Trophoblast cell (in vitro differentiated cells and primary cell): ENCODE data around the gene IWS1.
A peak's percentile ranks its signal among the peaks of the same experiment; 100 is the strongest.

ENCODE experiments used
- DNase-seq, 2 donors: peaks; one replicate each; pipeline ENCODE4 v3.0.0-alpha.2; 2016
- H2AFZ ChIP-seq: 2 replicates; pipeline ENCODE4 v1.6.1; 2013; ENCODE audit warnings: low read length, moderate library complexity, mild to moderate bottlenecking; ENCODE audit not compliant: insufficient read depth, poor library complexity
- H2AK5ac ChIP-seq: 2 replicates; pipeline ENCODE4 v1.6.1; 2013; ENCODE audit warnings: mild to moderate bottlenecking, low read length
- H2BK120ac ChIP-seq: 2 replicates; pipeline ENCODE4 v1.6.1; 2013; ENCODE audit warnings: low read length, mild to moderate bottlenecking, moderate library complexity; ENCODE audit not compliant: insufficient read depth, poor library complexity
- H2BK12ac ChIP-seq: 2 replicates; pipeline ENCODE4 v1.6.1; 2013; ENCODE audit warnings: mild to moderate bottlenecking, low read length, moderate library complexity
- H2BK5ac ChIP-seq: 2 replicates; pipeline ENCODE4 v1.6.1; 2013; ENCODE audit warnings: low read length, low read depth, moderate library complexity, mild to moderate bottlenecking; ENCODE audit not compliant: poor library complexity
- H3K14ac ChIP-seq: 2 replicates; pipeline ENCODE4 v1.6.1; 2013; ENCODE audit warnings: mild to moderate bottlenecking, low read length
- H3K18ac ChIP-seq: 2 replicates; pipeline ENCODE4 v1.6.1; 2013; ENCODE audit warnings: mild to moderate bottlenecking, low read length
- H3K23ac ChIP-seq: 2 replicates; pipeline ENCODE4 v1.6.1; 2013; ENCODE audit warnings: low read length
- H3K27ac ChIP-seq: 2 replicates; pipeline ENCODE4 v1.5.1; 2013; ENCODE audit warnings: low read depth, mild to moderate bottlenecking, inconsistent platforms, low read length, moderate library complexity
- H3K27me3 ChIP-seq: 2 replicates; pipeline ENCODE4 v1.6.1; 2013; ENCODE audit warnings: inconsistent platforms, mild to moderate bottlenecking, low read length, moderate library complexity; ENCODE audit not compliant: insufficient read depth
- H3K36me3 ChIP-seq, 2 experiments: 1 replicate in 1 of 2; 2 replicates in 1 of 2; pipeline ENCODE4 v1.6.1; 2013; ENCODE audit warnings: low read length in 2 of 2, mild to moderate bottlenecking in 2 of 2, moderate library complexity in 1 of 2; ENCODE audit not compliant: insufficient read depth in 2 of 2, control insufficient read depth in 1 of 2
- H3K4ac ChIP-seq: 2 replicates; pipeline ENCODE4 v1.6.1; 2013; ENCODE audit warnings: low read depth, mild to moderate bottlenecking, low read length, moderate library complexity
- H3K4me1 ChIP-seq, 2 experiments: 1 replicate in 1 of 2; 2 replicates in 1 of 2; pipeline ENCODE4 v1.6.1; 2013; ENCODE audit warnings: low read length in 2 of 2, mild to moderate bottlenecking in 2 of 2, moderate library complexity in 1 of 2; ENCODE audit not compliant: insufficient read depth in 2 of 2, control insufficient read depth in 1 of 2
- H3K4me2 ChIP-seq: 2 replicates; pipeline ENCODE4 v1.6.1; 2013; ENCODE audit warnings: inconsistent platforms, mild to moderate bottlenecking, low read length, moderate library complexity
- H3K4me3 ChIP-seq: 2 replicates; pipeline ENCODE4 v1.5.1; 2013; ENCODE audit warnings: mild to moderate bottlenecking, low read depth, low read length, inconsistent platforms
- H3K79me1 ChIP-seq: one replicate; pipeline ENCODE4 v1.6.1; 2013; ENCODE audit warnings: low read length
- H3K79me2 ChIP-seq: 2 replicates; pipeline ENCODE4 v1.6.1; 2013; ENCODE audit warnings: low read length, mild to moderate bottlenecking; ENCODE audit not compliant: control insufficient read depth, insufficient read depth, poor library complexity
- H3K9ac ChIP-seq: 2 replicates; pipeline ENCODE4 v1.6.1; 2013; ENCODE audit warnings: mild to moderate bottlenecking, low read length
- H3K9me3 ChIP-seq: 2 replicates; pipeline ENCODE4 v1.6.1; 2013; ENCODE audit warnings: low read depth, mild to moderate bottlenecking, control low read depth, inconsistent platforms, low read length; ENCODE audit not compliant: insufficient read depth
- H4K12ac ChIP-seq: 2 replicates; pipeline ENCODE4 v1.6.1; 2013; ENCODE audit warnings: low read depth, mild to moderate bottlenecking, low read length, moderate library complexity
- H4K8ac ChIP-seq: 2 replicates; pipeline ENCODE4 v1.6.1; 2013; ENCODE audit warnings: low read depth, mild to moderate bottlenecking, low read length, moderate library complexity
- H4K91ac ChIP-seq: one replicate; pipeline ENCODE4 v1.6.1; 2013; ENCODE audit warnings: low read depth, mild to moderate bottlenecking, low read length, moderate library complexity
- WGBS: extraction: QIAGEN DNeasy Blood & Tissue Kit; methylation state at CpG from one replicate; pipeline ENCODE4 v1.1.7; 2013; ENCODE audit warnings: missing lambda C conversion rate; ENCODE audit not compliant: insufficient read length, insufficient coverage; ENCODE audit errors: extremely low coverage; 5-methylcytosine and 5-hydroxymethylcytosine counted together

Gene IWS1

DNA sequence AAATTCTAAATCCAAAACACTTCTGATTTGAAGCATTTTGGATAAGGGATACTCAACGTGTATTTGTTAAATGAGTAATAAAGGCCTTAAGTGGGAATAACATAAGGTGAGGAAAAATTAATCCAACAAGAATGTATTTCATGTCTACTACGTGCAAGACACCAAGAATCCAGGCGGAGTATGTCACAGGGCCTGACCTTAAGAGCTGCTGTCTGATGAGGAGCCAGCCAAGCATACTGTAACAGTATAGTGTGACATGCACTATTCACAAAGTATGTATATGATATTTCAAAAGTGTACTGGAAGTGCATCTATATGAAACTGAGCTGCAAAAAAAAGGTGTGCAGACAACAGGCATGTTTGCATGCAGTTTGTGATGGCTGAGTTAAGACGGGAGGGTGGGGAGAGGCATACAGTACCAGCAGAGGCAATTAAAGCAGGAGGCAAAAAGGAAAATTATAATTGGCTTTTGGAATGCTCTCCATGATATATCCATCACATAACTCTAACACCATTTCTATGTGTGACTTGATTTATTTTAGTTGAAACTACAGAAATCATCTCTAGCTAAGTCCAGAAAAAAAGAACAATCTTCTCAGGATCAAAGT lies 18.2 kb downstream of the IWS1 start:
- H3K4me2 ChIP-seq, result no peak overlapping the region
- H2BK12ac ChIP-seq, result no peak overlapping the region
- no peak overlapping the region for H3K4ac ChIP-seq
- no peak overlapping the region for H3K23ac ChIP-seq
- no peak overlapping the region for H3K4me3 ChIP-seq
- peaks cover 8 to 14% of the 10 kb centered on the region in 2 experiments for H3K36me3 ChIP-seq
- H3K27ac ChIP-seq, result no peak overlapping the region
- no peak overlapping the region for H2BK5ac ChIP-seq
- no peaks in the 10 kb centered on the region for H3K79me2 ChIP-seq
- no peak overlapping the region for H2AK5ac ChIP-seq
- H3K18ac ChIP-seq, result no peak overlapping the region
- no peaks in the 10 kb centered on the region for H3K27me3 ChIP-seq
- DNase-seq, result peak; percentile 43 to 50
- H4K91ac ChIP-seq, result no peak overlapping the region
- H3K79me1 ChIP-seq, result no peaks in the 10 kb centered on the region
- no peak overlapping the region for H2BK120ac ChIP-seq
- peaks cover 0 to 2% of the 10 kb centered on the region in 2 experiments for H3K4me1 ChIP-seq
- H3K9me3 ChIP-seq, result no peaks in the 10 kb centered on the region
- H2AFZ ChIP-seq, result no peak overlapping the region
- H4K12ac ChIP-seq, result no peak overlapping the region
- no peak overlapping the region for H3K9ac ChIP-seq
- no peak overlapping the region for H3K14ac ChIP-seq
- H4K8ac ChIP-seq, result no peak overlapping the region
- no CpG with 5 or more reads among the region's 4 CpGs for WGBS

DNA sequence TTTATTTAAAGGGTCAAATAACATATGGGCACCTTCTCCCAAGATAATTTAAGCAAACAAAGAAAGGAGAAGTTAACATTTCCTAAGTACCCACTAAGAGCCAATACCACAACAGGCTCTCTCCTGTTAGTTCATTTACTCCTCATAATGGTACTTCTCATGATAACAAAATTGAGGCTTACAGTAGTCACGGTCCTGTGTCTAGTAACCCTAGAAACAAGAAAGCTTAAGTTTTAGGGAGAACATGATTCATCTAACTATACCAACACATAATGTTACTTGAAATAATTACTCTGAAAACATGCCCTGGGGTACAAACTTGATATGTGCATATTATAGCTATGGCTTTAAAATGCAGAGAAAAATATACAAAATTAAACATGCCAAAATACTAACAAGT lies 19.8 kb downstream of the IWS1 start:
- Histone ChIP-seq H3K27ac (no peak overlapping the region), H2AK5ac (no peak overlapping the region), H3K27me3 (no peaks in the 10 kb centered on the region), H3K14ac (no peak overlapping the region), H3K18ac (no peak overlapping the region), H3K79me2 (no peaks in the 10 kb centered on the region), H4K91ac (no peak overlapping the region), H3K36me3 (peaks cover 8 to 21% of the 10 kb centered on the region in 2 experiments), H3K4me3 (no peak overlapping the region), H2AFZ (no peak overlapping the region), H3K79me1 (no peaks in the 10 kb centered on the region), H3K4me2 (no peak overlapping the region), H3K23ac (no peak overlapping the region), H3K9ac (no peak overlapping the region), H2BK12ac (no peak overlapping the region), H3K9me3 (no peaks in the 10 kb centered on the region), H3K4me1 (peaks cover 0 to 2% of the 10 kb centered on the region in 2 experiments), H4K8ac (no peak overlapping the region), H4K12ac (no peak overlapping the region), H2BK120ac (no peak overlapping the region), H2BK5ac (no peak overlapping the region), H3K4ac (no peak overlapping the region)
- no peak for DNase-seq
- no CpG with 5 or more reads among the region's 1 CpG for WGBS

DNA sequence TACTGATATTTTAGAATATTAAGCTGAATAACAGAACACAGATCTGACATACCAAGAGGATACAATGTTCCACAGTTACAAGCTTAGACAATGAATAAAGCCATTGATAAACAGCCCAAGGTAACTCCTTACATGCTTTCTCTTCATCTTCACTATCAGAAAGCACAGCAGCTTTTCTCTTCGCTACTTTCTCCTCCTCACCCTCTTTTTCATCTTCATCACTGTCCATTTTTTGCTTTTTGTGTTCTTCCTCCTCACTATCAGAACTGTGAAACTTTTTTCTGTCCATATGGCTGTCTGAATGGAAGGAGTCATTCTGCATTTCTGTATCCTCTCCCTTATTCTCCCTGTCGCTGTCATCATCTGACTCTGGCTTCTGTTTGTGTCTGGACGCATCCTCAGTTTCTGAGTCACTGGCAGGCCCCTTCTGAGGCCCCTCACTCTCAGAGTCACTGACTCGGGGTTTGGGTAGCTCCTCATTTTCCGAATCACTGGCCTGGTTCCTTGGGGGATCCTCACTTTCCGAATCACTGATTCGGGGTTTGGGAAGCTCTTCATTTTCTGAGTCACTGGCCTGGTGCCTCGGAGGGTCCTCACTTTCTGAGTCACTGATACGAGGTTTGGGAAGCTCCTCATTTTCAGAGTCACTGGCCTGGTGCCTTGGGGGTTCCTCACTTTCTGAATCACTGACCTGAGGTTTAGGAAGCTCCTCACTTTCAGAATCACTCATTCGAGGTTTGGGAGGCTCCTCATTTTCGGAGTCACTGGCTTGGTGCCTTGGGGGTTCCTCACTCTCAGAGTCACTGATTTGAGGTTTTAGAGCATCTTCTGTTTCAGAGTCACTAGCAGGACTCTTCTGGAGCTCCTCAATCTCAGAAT lies 21.5 kb downstream of the IWS1 start:
- Histone ChIP-seq H3K79me1 (no peaks in the 10 kb centered on the region), H2AFZ (no peak overlapping the region), H3K4ac (no peak overlapping the region), H2BK12ac (no peak overlapping the region), H3K4me2 (no peak overlapping the region), H3K4me3 (no peak overlapping the region), H3K4me1 (peaks cover 0 to 2% of the 10 kb centered on the region in 2 experiments), H2BK120ac (no peak overlapping the region), H3K27me3 (no peaks in the 10 kb centered on the region), H3K23ac (no peak overlapping the region), H4K8ac (no peak overlapping the region), H4K91ac (no peak overlapping the region), H3K36me3 (peaks cover 8 to 21% of the 10 kb centered on the region in 2 experiments), H4K12ac (no peak overlapping the region), H3K9me3 (no peaks in the 10 kb centered on the region), H2AK5ac (no peak overlapping the region), H3K18ac (no peak overlapping the region), H3K27ac (no peak overlapping the region), H3K14ac (no peak overlapping the region), H3K79me2 (no peaks in the 10 kb centered on the region), H3K9ac (no peak overlapping the region), H2BK5ac (no peak overlapping the region)
- peak in 1 of 2 donors; percentile 10 for DNase-seq
- WGBS, result no CpG with 5 or more reads among the region's 11 CpGs

DNA sequence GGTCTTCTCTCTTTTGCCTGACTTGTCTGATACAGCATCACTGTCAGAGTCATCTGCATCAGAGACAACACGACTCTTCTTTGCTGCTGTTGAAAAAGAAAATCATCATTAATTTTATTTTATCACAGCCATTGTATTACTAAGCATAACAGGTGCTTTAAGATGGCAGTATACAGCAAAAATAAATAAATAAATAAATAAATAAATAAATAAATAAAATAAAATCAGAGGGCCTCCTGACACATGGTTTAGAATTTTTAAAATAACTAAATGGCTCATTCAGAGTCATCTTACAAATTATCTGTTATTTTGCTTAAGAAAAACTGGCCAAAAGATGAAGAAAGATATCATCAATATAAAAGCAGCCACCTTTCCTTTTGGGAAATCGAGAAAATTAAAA lies 22.8 kb downstream of the IWS1 start:
- no peak overlapping the region for H3K14ac ChIP-seq
- no peak overlapping the region for H2BK12ac ChIP-seq
- no peak overlapping the region for H3K18ac ChIP-seq
- H3K23ac ChIP-seq, result no peak overlapping the region
- no peak overlapping the region for H2AFZ ChIP-seq
- no peak overlapping the region for H3K4me2 ChIP-seq
- no peak overlapping the region for H2AK5ac ChIP-seq
- no peak overlapping the region for H4K12ac ChIP-seq
- H3K9ac ChIP-seq, result no peak overlapping the region
- no CpG with 5 or more reads among the region's 2 CpGs for WGBS
- H3K9me3 ChIP-seq, result no peaks in the 10 kb centered on the region
- H3K4me1 ChIP-seq, result no peaks in the 10 kb centered on the region
- no peak for DNase-seq
- no peak overlapping the region for H2BK5ac ChIP-seq
- H3K4me3 ChIP-seq, result no peak overlapping the region
- no peak overlapping the region for H4K91ac ChIP-seq
- H3K79me1 ChIP-seq, result no peaks in the 10 kb centered on the region
- H3K27me3 ChIP-seq, result no peaks in the 10 kb centered on the region
- no peak overlapping the region for H2BK120ac ChIP-seq
- no peak overlapping the region for H3K27ac ChIP-seq
- no peak overlapping the region for H4K8ac ChIP-seq
- H3K79me2 ChIP-seq, result no peaks in the 10 kb centered on the region
- peaks cover 8 to 21% of the 10 kb centered on the region in 2 experiments for H3K36me3 ChIP-seq
- no peak overlapping the region for H3K4ac ChIP-seq
